K562 (cell line): Measurements from ENCODE around the gene CNTN4. TPM values are rescaled to one million over a fixed set of nuclear protein-coding genes. Genes with fewer than 3 reads are reported as not detected.

Source experiments
- ATAC-seq: fragments of 200-7000 bp; cut with Tn5 transposase; 3 replicates; pipeline ENCODE4 v1.9.1; 2020; ENCODE audit warnings: moderate library complexity
- BruUV-seq: library from RNA; stranded (reverse); fragments of 400-500 nt; replicated peaks from 2 replicates; lab custom pipeline; 2021; lab: Mats Ljungman, UMichigan
- CTCF ChIA-PET: fragments of 300-600 bp; formaldehyde crosslinking; extraction: SDS; loops from one replicate; lab custom pipeline; 2021; ENCODE audit warnings: low intra/inter-chr PET ratio; lab: Yijun Ruan, JAX
- POLR2A ChIA-PET: fragments of 300-600, 350-650 bp; sonication (Branson Sonifier 250); formaldehyde crosslinking; extraction: SDS; loops from one replicate; lab custom pipeline; 2021; ENCODE audit warnings: antibody characterized with exemption, inconsistent platforms; lab: Yijun Ruan, JAX
- DNase-seq, 4 experiments: peaks; one replicate each; pipeline versions ENCODE4 v3.0.0 to v3.0.0-alpha.2; 2011 to 2018; ENCODE audit warnings: low spot score in 3 of 4, mixed read lengths in 3 of 4; ENCODE audit errors: extremely low read depth in 1 of 4
- FAIRE-seq: peaks from 2 replicates; lab custom pipeline; 2011; peaks lifted over from hg19 to GRCh38; lab: Jason Lieb, UNC
- H2AFZ ChIP-seq: 2 replicates; pipeline ENCODE4 v1.6.0; 2011; ENCODE audit warnings: low read depth, low read length, control low read depth, inconsistent platforms
- H3K27ac ChIP-seq: fragments of 200-600 bp; 3 replicates; pipeline ENCODE4 v1.8.0; 2011; ENCODE audit warnings: low read depth, mild to moderate bottlenecking, control low read depth, inconsistent platforms, low read length, moderate library complexity, mixed read lengths; ENCODE audit errors: extremely low read depth
- H3K27me3 ChIP-seq, 2 experiments: fragments of 300-600 bp in 1 of 2; 2 replicates in 1 of 2; 3 replicates in 1 of 2; pipeline versions ENCODE4 v1.6.0 to v1.8.0; 2011; ENCODE audit warnings: inconsistent platforms in 2 of 2, low read length in 2 of 2, mild to moderate bottlenecking in 1 of 2, mixed read lengths in 1 of 2, moderate library complexity in 1 of 2; ENCODE audit not compliant: control insufficient read depth in 2 of 2, insufficient read depth in 2 of 2
- H3K36me3 ChIP-seq: fragments of 300-600 bp; 3 replicates; pipeline ENCODE4 v1.8.0; 2011; ENCODE audit warnings: mild to moderate bottlenecking, low read length, inconsistent platforms; ENCODE audit not compliant: control insufficient read depth, insufficient read depth
- H3K4me1 ChIP-seq, 2 experiments: fragments of 200-600 bp in 1 of 2; replicated peaks in 1 of 2; 2 replicates in 1 of 2; 3 replicates in 1 of 2; pipeline versions ENCODE4 v1.5.1 to v1.8.0; 2011; ENCODE audit warnings: inconsistent platforms in 2 of 2, low read length in 2 of 2, mild to moderate bottlenecking in 1 of 2, mixed read lengths in 1 of 2, moderate library complexity in 1 of 2; ENCODE audit not compliant: control insufficient read depth in 2 of 2, insufficient read depth in 2 of 2
- H3K4me2 ChIP-seq: 2 replicates; pipeline ENCODE4 v1.6.1; 2011; ENCODE audit warnings: low read length, control low read depth, inconsistent platforms, mixed read lengths; ENCODE audit not compliant: insufficient read depth
- H3K4me3 ChIP-seq: fragments of 200-600 bp; sonication (generic), shearing (Covaris generic); 2 replicates; pipeline ENCODE4 v1.5.1; 2016; ENCODE audit warnings: control low read depth, inconsistent platforms
- H3K79me2 ChIP-seq: fragments of 200-600 bp; 3 replicates; pipeline ENCODE4 v1.8.0; 2011; ENCODE audit warnings: low read length, inconsistent platforms; ENCODE audit not compliant: control insufficient read depth, insufficient read depth
- H3K9ac ChIP-seq, 2 experiments: 2 replicates each; pipeline versions ENCODE4 v1.6.0 to v1.6.1; 2011; ENCODE audit warnings: low read depth in 2 of 2, low read length in 2 of 2, control low read depth in 1 of 2, inconsistent platforms in 1 of 2, mild to moderate bottlenecking in 1 of 2, mixed read lengths in 1 of 2; ENCODE audit not compliant: insufficient read depth in 1 of 2
- H3K9me1 ChIP-seq: one replicate; pipeline ENCODE4 v1.6.0; 2011; ENCODE audit warnings: inconsistent platforms, mild to moderate bottlenecking, low read length, moderate library complexity; ENCODE audit not compliant: control insufficient read depth, insufficient read depth
- H3K9me3 ChIP-seq: replicated peaks from 2 replicates; pipeline ENCODE4 v1.5.1; 2011; ENCODE audit warnings: low read depth, low read length, inconsistent platforms; ENCODE audit not compliant: control insufficient read depth, insufficient read depth
- H4K20me1 ChIP-seq: replicated peaks from 2 replicates; pipeline ENCODE4 v1.6.1; 2011; ENCODE audit warnings: low read length, inconsistent platforms, mixed read lengths; ENCODE audit not compliant: control insufficient read depth, insufficient read depth
- CHD7 ChIP-seq: fragments of 200-600 bp; sonication (generic); IDR thresholded peaks from one replicate; pipeline ENCODE4 v1.6.1; 2012; ENCODE audit warnings: mild to moderate bottlenecking, low read depth, low read length, inconsistent platforms
- REST ChIP-seq, 2 experiments: fragments of 450-650 bp; formaldehyde crosslinking in 1 of 2; IDR thresholded peaks; 2 replicates each; pipeline versions ENCODE4 v1.4.0 to v1.6.1; 2014 to 2020; ENCODE audit warnings: mild to moderate bottlenecking in 2 of 2, borderline replicate concordance in 1 of 2, low read depth in 1 of 2
- WGBS: fragments of 100-300 bp; shearing (Covaris generic); methylation state at CpG from one replicate; pipeline ENCODE4 v1.1.6; 2016; ENCODE audit warnings: low coverage, mixed read lengths; ENCODE audit not compliant: insufficient coverage; ENCODE audit errors: missing lambda C conversion rate; 5-methylcytosine and 5-hydroxymethylcytosine counted together
- in situ Hi-C: fragments of 300-500 bp; cut with MboI; formaldehyde crosslinking; loops from 4 replicates; pipeline ENCODE4 v1.15.0; 2018; ENCODE audit warnings: inconsistent platforms, mixed read lengths
- intact Hi-C: fragments of 100-400 bp; cut with micrococcal nuclease; formaldehyde crosslinking; loops from 2 replicates; pipeline ENCODE4 v1.14.2; 2022
- polyA plus RNA-seq, 8 experiments: library from polyadenylated mRNA; depleted of rRNA in 4 of 8; stranded (reverse) in 5 of 8; unstranded in 3 of 8; fragments of >200 nt; fragmentation: Nextera tagmentation in 2 of 8; fragmentation: Illumina TruSeq in 1 of 8; extraction: Ambion mirVana in 2 of 8; extraction: Trizol in 1 of 8; gene quantifications; 2 replicates each; pipeline versions ENCODE4 v1.2.1 to v1.2.3, GENCODE V29; 2011 to 2014; ENCODE audit warnings: inconsistent platforms in 1 of 8, missing spikeins in 1 of 8
- total RNA-seq, 7 experiments: library from RNA; depleted of rRNA in 6 of 7; stranded (reverse); fragments of >200 nt in 6 of 7; fragmentation: Illumina TruSeq in 2 of 7; extraction: Trizol in 2 of 7; gene quantifications; 2 replicates each; pipeline versions ENCODE4 v1.2.1 to v1.2.3, GENCODE V29; 2011 to 2021; ENCODE audit warnings: low replicate concordance in 1 of 7

Gene CNTN4
- total and polyA plus RNA-seq, 9 of the 15 experiments (the other 6 are each of a cell fraction or from before 2014, with no cell fraction given) = not detected

GRCh38 chr3:2850701-2851100, 752.0 kb downstream of the CNTN4 start:
- Histone ChIP-seq H3K4me1 (no peaks in the 10 kb centered on the region), H3K9me1 (no peaks in the 10 kb centered on the region), H3K27me3 (no peaks in the 10 kb centered on the region), H3K36me3 (no peaks in the 10 kb centered on the region), H2AFZ (no peak overlapping the region), H3K79me2 (no peaks in the 10 kb centered on the region), H3K9me3 (no peaks in the 10 kb centered on the region; the same call in none of the 2 replicates), H3K4me2 (no peak overlapping the region), H3K9ac (no peak overlapping the region), H3K4me3 (no peak overlapping the region), H4K20me1 (no peaks in the 10 kb centered on the region), H3K27ac (no peak overlapping the region)
- intact Hi-C loops (no loop called here), in situ Hi-C loops (no loop called here)
- no TSS peak for BruUV-seq
- WGBS = 7% methylated on average over 2 of the region's 2 CpGs
- ChIA-PET POLR2A (interaction anchor here (0.5 kb wide), 1 partner anchor 44 kb away, joined by 3 read pairs; no protein-coding TSS in a partner anchor), CTCF (no interaction called here)
- ATAC-seq (no peak), DNase-seq (no peak), FAIRE-seq (no peak)
- TF ChIP-seq REST (IDR thresholded peaks at IDR 0.05; ENCODE audit: borderline replicate concordance) (no peak), REST (CRISPR knock-in tag; IDR thresholded peaks at IDR 0.05; ENCODE audit: low read depth) (no peak), CHD7 (no peak)
